ENCODE measurements around the gene PAQR3. TPM values are rescaled to one million over a fixed set of nuclear protein-coding genes. Genes with fewer than 3 reads are reported as not detected.

Gene PAQR3
- total RNA-seq: 10 to 100 TPM; 29.5 to 30.7 TPM
- polyA plus RNA-seq (2013, experiment 1 of 2): 12.5 TPM
- polyA plus RNA-seq (2013, experiment 2 of 2): 12.8 TPM
- 12.6 to 67.2 (median 25.1) reads per million in 172 experiments for total RNA-seq

- H3K27ac ChIP-seq (ENCODE audit: low read depth in 1 of 2, low read length in 2 of 2): no peak within 1 kb of the TSS
- no peaks in the 10 kb centered on the region for H3K27me3 ChIP-seq (ENCODE audit: control insufficient read depth in 1 of 2, insufficient read depth in 2 of 2, low read length in 2 of 2)
- H3K36me3 Mint-ChIP-seq (ENCODE audit: low read depth): peaks cover 13% of the 10 kb centered on the region
- H3K36me3 ChIP-seq (ENCODE audit: insufficient read depth, low read length): no peaks in the 10 kb centered on the region
- no peaks in the 10 kb centered on the region for H3K9me3 Mint-ChIP-seq
- no peak for TF ChIP-seq CTCF (IDR thresholded peaks at IDR 0.05)
- peak; percentile 96 for ATAC-seq (ENCODE audit: poor library complexity)
- H3K27me3 Mint-ChIP-seq: peaks cover 13% of the 10 kb centered on the region
- peak within 1 kb of the TSS; percentile 93 for H3K4me3 Mint-ChIP-seq
- ChIA-PET POLR2A (interaction anchor here (0.8 to 1.8 kb wide), 9 partner anchors 12 to 1263 kb away, joined by 3 to 8 read pairs (median 4); partner anchors contain the start of genes ANTXR2 and MRPL1), CTCF (interaction anchor here (2.7 kb wide), 1 partner anchor 13 kb away, joined by 13 read pairs; no protein-coding TSS in a partner anchor)
- H3K4me3 ChIP-seq (ENCODE audit: low read length): peak within 1 kb of the TSS; percentile 87
- intact Hi-C loops (cut with DNase I, micrococcal nuclease): loop anchor here (5.0 kb wide), 3 partner anchors 157 to 1862 kb away; partner anchors contain the start of genes BMP2K (in 1 of the 2) and CCNI (in 1 of the 2)
- peaks cover 24% of the 10 kb centered on the region for H3K4me1 ChIP-seq (ENCODE audit: insufficient read depth, low read length)
- no peaks in the 10 kb centered on the region for H3K9me3 ChIP-seq (ENCODE audit: control insufficient read depth in 1 of 2, insufficient read depth in 1 of 2, low read length in 2 of 2)
- DNase-seq: peak; percentile 73 to 94 (median 82)
- H3K27ac Mint-ChIP-seq: peak within 1 kb of the TSS; percentile 82
- H3K4me1 Mint-ChIP-seq (ENCODE audit: low read depth): peaks cover 44% of the 10 kb centered on the region
Measured at GRCh38 chr4:78938868-78939666, at the start of gene PAQR3. Gene PAQR3, minus strand, starts transcription at chr4:78939438. Its CDS starts 214 bp downstream, at chr4:78939224.

- Histone ChIP-seq H3K27ac (ENCODE audit: low read depth in 1 of 2, low read length in 2 of 2) (no peak overlapping the region), H3K36me3 (ENCODE audit: insufficient read depth, low read length) (no peaks in the 10 kb centered on the region), H3K27me3 (ENCODE audit: control insufficient read depth in 1 of 2, insufficient read depth in 2 of 2, low read length in 2 of 2) (peaks cover under 1 to 4% of the 10 kb centered on the region in 2 experiments), H3K9me3 (ENCODE audit: control insufficient read depth in 1 of 2, insufficient read depth in 1 of 2, low read length in 2 of 2) (no peaks in the 10 kb centered on the region), H3K4me1 (ENCODE audit: insufficient read depth, low read length) (no peaks in the 10 kb centered on the region), H3K4me3 (ENCODE audit: low read length) (no peak overlapping the region)
- no peak for DNase-seq
- no peaks in the 10 kb centered on the region for H3K4me1 Mint-ChIP-seq (ENCODE audit: low read depth)
- TF ChIP-seq CTCF (IDR thresholded peaks at IDR 0.05): no peak
- no peaks in the 10 kb centered on the region for H3K36me3 Mint-ChIP-seq (ENCODE audit: low read depth)
- ChIA-PET POLR2A (no interaction called here), CTCF (no interaction called here)
- intact Hi-C loops (cut with DNase I, micrococcal nuclease): no loop called here
- H3K4me3 Mint-ChIP-seq: no peak overlapping the region
- H3K27me3 Mint-ChIP-seq: peaks cover 21% of the 10 kb centered on the region
- no peak for ATAC-seq (ENCODE audit: poor library complexity)
- H3K27ac Mint-ChIP-seq: no peak overlapping the region
- no peaks in the 10 kb centered on the region for H3K9me3 Mint-ChIP-seq
Measured at GRCh38 chr4:78987683-78988082, 48.4 kb upstream of the PAQR3 start.

GRCh38 chr4:78984593-78984992, 45.4 kb upstream of the PAQR3 start:
- H3K4me1 Mint-ChIP-seq (ENCODE audit: low read depth): no peaks in the 10 kb centered on the region
- H3K36me3 Mint-ChIP-seq (ENCODE audit: low read depth): no peaks in the 10 kb centered on the region
- no peak overlapping the region for H3K27ac Mint-ChIP-seq
- POLR2A ChIA-PET: no interaction called here
- Histone ChIP-seq H3K36me3 (ENCODE audit: insufficient read depth, low read length) (no peaks in the 10 kb centered on the region), H3K27me3 (ENCODE audit: control insufficient read depth in 1 of 2, insufficient read depth in 2 of 2, low read length in 2 of 2) (peaks cover 3 to 4% of the 10 kb centered on the region in 2 experiments), H3K9me3 (ENCODE audit: control insufficient read depth in 1 of 2, insufficient read depth in 1 of 2, low read length in 2 of 2) (no peaks in the 10 kb centered on the region), H3K4me1 (ENCODE audit: insufficient read depth, low read length) (no peaks in the 10 kb centered on the region), H3K4me3 (ENCODE audit: low read length) (no peak overlapping the region), H3K27ac (ENCODE audit: low read depth in 1 of 2, low read length in 2 of 2) (no peak overlapping the region)
- H3K9me3 Mint-ChIP-seq: no peaks in the 10 kb centered on the region
- no peak for TF ChIP-seq CTCF (IDR thresholded peaks at IDR 0.05)
- CTCF ChIA-PET: no interaction called here
- DNase-seq (no peak), ATAC-seq (ENCODE audit: poor library complexity) (no peak)
- H3K27me3 Mint-ChIP-seq: peaks cover 25% of the 10 kb centered on the region
- intact Hi-C loops (cut with DNase I, micrococcal nuclease): no loop called here
- H3K4me3 Mint-ChIP-seq: no peak overlapping the region
